Prostate gland (tissue), 2 donors: ENCODE results near the gene SUCLG1. TPM values are rescaled to one million over a fixed set of nuclear protein-coding genes. Genes with fewer than 3 reads are reported as not detected.

Experiments used
- DNase-seq: peaks from one replicate; pipeline ENCODE4 v3.0.0-alpha.2; 2019; ENCODE audit warnings: low spot score
- H3K27ac ChIP-seq, 2 donors: fragments of 200-600 bp; sonication (generic); 2 replicates each; pipeline ENCODE4 v1.5.1; 2017 to 2019
- H3K27me3 ChIP-seq: fragments of 200-600 bp; sonication (generic); replicated peaks from 2 replicates; pipeline ENCODE4 v1.5.1; 2019; ENCODE audit not compliant: insufficient read depth
- H3K36me3 ChIP-seq, 2 donors: fragments of 200-600 bp; sonication (generic); 1 replicate in 1 of 2; 2 replicates in 1 of 2; pipeline versions ENCODE4 v1.5.1 to v1.8.1; 2017 to 2019
- H3K4me1 ChIP-seq: fragments of 200-600 bp; sonication (generic); replicated peaks from 2 replicates; pipeline ENCODE4 v1.5.1; 2019
- H3K4me3 ChIP-seq, 2 donors: fragments of 200-600 bp; sonication (generic); 2 replicates each; pipeline ENCODE4 v1.5.1; 2017 to 2019
- H3K9me3 ChIP-seq: fragments of 200-600 bp; sonication (generic); 2 replicates; pipeline ENCODE4 v1.5.1; 2017
- POLR2A ChIP-seq: fragments of 450-650 bp; IDR thresholded peaks from one replicate; pipeline ENCODE4 v1.6.1; 2016; ENCODE audit warnings: antibody characterized with exemption, mild to moderate bottlenecking
- POLR2AphosphoS5 ChIP-seq: sonication (generic); formaldehyde crosslinking; IDR thresholded peaks from one replicate; pipeline ENCODE4 v1.6.1; 2017; ENCODE audit warnings: antibody characterized with exemption
- WGBS: methylation state at CpG from one replicate; pipeline ENCODE4 v1.1.5; 2018; 5-methylcytosine and 5-hydroxymethylcytosine counted together
- intact Hi-C: fragments of 100-400 bp; cut with DNase I; formaldehyde crosslinking; loops from one replicate; pipeline ENCODE4 v1.14.2; 2022
- total RNA-seq, 2 donors: library from RNA; depleted of rRNA; stranded (reverse); fragments of >200 nt; gene quantifications; one replicate each; pipeline ENCODE4 v1.1.0, GENCODE V29; 2016
- TF ChIP-seq, protein P1 (sequence below), 4 experiments: fragments of 200-600 bp in 2 of 4; fragments of 450-650 bp in 2 of 4; sonication (generic) in 2 of 4; IDR thresholded peaks; 1 replicate in 3 of 4; 2 replicates in 1 of 4; pipeline ENCODE4 v1.5.1; 2016 to 2019; ENCODE audit warnings: antibody characterized with exemption in 4 of 4, mild to moderate bottlenecking in 2 of 4, moderate library complexity in 2 of 4

Gene SUCLG1
- total RNA-seq, 2 donors from 2014 or later = 50.3 to 92.2 TPM

DNA sequence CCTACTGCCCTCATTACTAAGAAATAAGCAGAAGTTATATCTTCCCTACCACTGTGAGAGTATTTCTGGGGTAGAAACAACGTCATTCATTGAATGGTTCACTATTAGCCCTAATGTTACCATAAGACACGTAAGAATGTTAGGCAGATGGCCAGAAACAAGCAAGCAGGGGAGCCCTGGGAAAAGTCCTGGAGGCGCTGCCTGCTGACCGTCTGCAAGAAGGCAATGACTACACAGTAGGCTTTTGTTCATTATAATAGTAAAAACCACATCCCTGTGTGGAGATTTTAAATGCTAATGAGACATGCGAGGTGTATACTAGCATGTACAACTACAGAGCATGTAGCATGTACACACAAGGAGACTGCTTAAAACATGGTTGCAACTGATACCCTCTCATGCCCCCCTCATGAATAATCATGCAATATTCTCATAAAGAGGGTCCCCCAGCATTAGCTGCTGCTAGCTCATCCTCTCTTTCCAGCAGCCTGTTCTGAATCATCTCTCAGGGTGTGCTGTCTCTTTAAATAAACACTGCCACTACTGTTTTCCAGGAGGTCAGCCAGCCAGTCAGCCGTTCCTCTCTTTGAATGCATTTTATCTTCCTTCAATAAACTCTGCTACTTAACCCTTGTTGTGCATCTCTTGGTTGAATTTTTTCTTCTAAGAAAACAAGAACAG, 23.6 kb downstream of the SUCLG1 start:
- 53% methylated on average over 6 of the region's 6 CpGs for WGBS
- H3K27me3 ChIP-seq = no peaks in the 10 kb centered on the region
- DNase-seq = no peak
- no peak for TF ChIP-seq POLR2AphosphoS5
- TF ChIP-seq, protein P1, sequence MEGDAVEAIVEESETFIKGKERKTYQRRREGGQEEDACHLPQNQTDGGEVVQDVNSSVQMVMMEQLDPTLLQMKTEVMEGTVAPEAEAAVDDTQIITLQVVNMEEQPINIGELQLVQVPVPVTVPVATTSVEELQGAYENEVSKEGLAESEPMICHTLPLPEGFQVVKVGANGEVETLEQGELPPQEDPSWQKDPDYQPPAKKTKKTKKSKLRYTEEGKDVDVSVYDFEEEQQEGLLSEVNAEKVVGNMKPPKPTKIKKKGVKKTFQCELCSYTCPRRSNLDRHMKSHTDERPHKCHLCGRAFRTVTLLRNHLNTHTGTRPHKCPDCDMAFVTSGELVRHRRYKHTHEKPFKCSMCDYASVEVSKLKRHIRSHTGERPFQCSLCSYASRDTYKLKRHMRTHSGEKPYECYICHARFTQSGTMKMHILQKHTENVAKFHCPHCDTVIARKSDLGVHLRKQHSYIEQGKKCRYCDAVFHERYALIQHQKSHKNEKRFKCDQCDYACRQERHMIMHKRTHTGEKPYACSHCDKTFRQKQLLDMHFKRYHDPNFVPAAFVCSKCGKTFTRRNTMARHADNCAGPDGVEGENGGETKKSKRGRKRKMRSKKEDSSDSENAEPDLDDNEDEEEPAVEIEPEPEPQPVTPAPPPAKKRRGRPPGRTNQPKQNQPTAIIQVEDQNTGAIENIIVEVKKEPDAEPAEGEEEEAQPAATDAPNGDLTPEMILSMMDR (IDR thresholded peaks at IDR 0.05) = no peak
- TF ChIP-seq POLR2A = no peak
- H3K27ac ChIP-seq = no peak overlapping the region
- no peak overlapping the region for H3K4me3 ChIP-seq
- no peaks in the 10 kb centered on the region for H3K4me1 ChIP-seq
- intact Hi-C loops = no loop called here
- no peaks in the 10 kb centered on the region for H3K36me3 ChIP-seq
- H3K9me3 ChIP-seq = no peaks in the 10 kb centered on the region

GRCh38 chr2:84429328-84429727, 29.8 kb downstream of the SUCLG1 start:
- no peak for DNase-seq
- intact Hi-C loops = no loop called here
- 100% methylated on average over 1 of the region's 1 CpG for WGBS
- Histone ChIP-seq H3K4me3 (no peak overlapping the region), H3K36me3 (no peaks in the 10 kb centered on the region), H3K4me1 (no peaks in the 10 kb centered on the region), H3K27ac (no peak overlapping the region), H3K9me3 (no peaks in the 10 kb centered on the region), H3K27me3 (no peaks in the 10 kb centered on the region)
- TF ChIP-seq, protein P1 (IDR thresholded peaks at IDR 0.05) = no peak
- TF ChIP-seq POLR2A (no peak), POLR2AphosphoS5 (no peak)

- DNase-seq = no peak
- no peak for TF ChIP-seq POLR2AphosphoS5
- Histone ChIP-seq H3K27ac (no peak overlapping the region), H3K9me3 (no peaks in the 10 kb centered on the region), H3K4me1 (no peaks in the 10 kb centered on the region), H3K4me3 (no peak overlapping the region), H3K36me3 (no peaks in the 10 kb centered on the region), H3K27me3 (no peaks in the 10 kb centered on the region)
- 69% methylated on average over 2 of the region's 2 CpGs for WGBS
- intact Hi-C loops = no loop called here
Observed at GRCh38 chr2:84427235-84428138, 31.6 kb downstream of the SUCLG1 start.

DNA sequence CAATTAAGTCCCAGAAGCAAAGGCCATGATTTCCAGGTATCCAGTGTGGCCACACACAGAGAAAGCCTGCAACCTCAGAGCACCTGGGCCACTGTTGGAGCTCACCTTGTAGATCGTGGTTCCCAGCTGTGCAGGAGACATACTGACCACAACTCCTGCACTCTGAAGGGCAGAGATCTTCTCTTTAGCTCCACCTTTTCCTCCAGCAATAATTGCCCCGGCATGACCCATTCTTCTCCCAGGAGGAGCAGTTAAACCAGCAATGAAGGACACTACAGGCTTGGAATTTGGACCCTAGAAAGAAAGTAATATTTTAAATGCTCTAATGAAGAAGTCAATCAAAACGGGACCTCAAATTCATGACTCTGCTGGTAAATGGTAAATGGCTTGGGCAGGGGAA, 33.8 kb downstream of the SUCLG1 start:
- H3K4me1 ChIP-seq = no peaks in the 10 kb centered on the region
- DNase-seq = no peak
- no peaks in the 10 kb centered on the region for H3K9me3 ChIP-seq
- no peak overlapping the region for H3K4me3 ChIP-seq
- WGBS = 76% methylated on average over 3 of the region's 3 CpGs
- TF ChIP-seq POLR2A (no peak), POLR2AphosphoS5 (no peak)
- TF ChIP-seq, protein P1 (IDR thresholded peaks at IDR 0.05) = no peak
- no peaks in the 10 kb centered on the region for H3K27me3 ChIP-seq
- H3K36me3 ChIP-seq = no peaks in the 10 kb centered on the region
- intact Hi-C loops = no loop called here
- no peak overlapping the region for H3K27ac ChIP-seq

DNA sequence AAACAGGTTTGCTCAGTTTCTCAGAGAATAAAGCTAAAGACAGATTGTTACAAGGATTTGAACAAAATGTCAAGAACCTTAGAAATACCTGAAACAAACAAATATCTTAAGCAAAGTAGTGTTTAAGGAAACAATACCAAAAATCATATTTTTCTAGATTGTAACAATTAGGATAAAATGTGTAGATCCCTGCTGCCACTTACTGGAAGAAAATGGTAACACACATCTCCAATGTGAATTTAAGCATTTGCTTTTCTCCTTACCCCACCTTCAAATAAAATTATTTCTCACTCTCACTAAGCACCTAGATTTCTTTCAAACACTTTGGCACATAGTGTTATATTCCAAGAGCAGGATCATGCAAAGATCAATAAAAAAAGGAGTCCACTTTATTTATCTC, 34.9 kb downstream of the SUCLG1 start:
- no peaks in the 10 kb centered on the region for H3K36me3 ChIP-seq
- TF ChIP-seq POLR2A = no peak
- TF ChIP-seq POLR2AphosphoS5 = no peak
- TF ChIP-seq, protein P1 (IDR thresholded peaks at IDR 0.05) = peak in 2 of 4 experiments; percentile 19 to 41
- intact Hi-C loops = no loop called here
- DNase-seq = no peak
- no peak overlapping the region for H3K4me3 ChIP-seq
- H3K27ac ChIP-seq = no peak overlapping the region
- no peaks in the 10 kb centered on the region for H3K27me3 ChIP-seq
- no peaks in the 10 kb centered on the region for H3K4me1 ChIP-seq
- H3K9me3 ChIP-seq = no peaks in the 10 kb centered on the region
